HG03575 (cell line): ENCODE results near the gene VAT1L.

Experiments
- ATAC-seq: cut with Tn5 transposase; IDR thresholded peaks from one replicate; pipeline ENCODE4 v1.9.1; 2021; ENCODE audit not compliant: unreplicated experiment, insufficient number of reproducible peaks, low FRiP score; ENCODE audit errors: extremely low read depth

The VAT1L gene

DNA sequence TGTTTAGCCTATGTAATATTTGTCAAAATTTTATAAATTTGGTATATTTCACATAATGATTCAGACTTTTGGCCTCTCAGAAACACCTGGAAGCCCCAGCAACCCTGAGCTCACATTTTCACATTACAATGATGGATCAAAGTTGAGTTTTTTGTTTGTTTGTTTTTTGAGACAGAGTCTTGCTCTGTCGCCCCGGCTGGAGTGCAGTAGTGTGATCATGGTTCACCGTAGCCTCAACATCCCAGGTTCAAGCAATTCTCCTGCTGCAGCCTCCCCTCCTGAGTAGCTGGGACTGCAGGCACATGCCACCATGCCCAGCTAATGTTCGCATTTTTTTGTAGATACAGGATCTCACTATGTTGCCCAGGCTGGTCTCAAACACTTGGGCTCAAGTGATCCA is 10.6 kb upstream of the VAT1L start:
- ATAC-seq = no peak

DNA sequence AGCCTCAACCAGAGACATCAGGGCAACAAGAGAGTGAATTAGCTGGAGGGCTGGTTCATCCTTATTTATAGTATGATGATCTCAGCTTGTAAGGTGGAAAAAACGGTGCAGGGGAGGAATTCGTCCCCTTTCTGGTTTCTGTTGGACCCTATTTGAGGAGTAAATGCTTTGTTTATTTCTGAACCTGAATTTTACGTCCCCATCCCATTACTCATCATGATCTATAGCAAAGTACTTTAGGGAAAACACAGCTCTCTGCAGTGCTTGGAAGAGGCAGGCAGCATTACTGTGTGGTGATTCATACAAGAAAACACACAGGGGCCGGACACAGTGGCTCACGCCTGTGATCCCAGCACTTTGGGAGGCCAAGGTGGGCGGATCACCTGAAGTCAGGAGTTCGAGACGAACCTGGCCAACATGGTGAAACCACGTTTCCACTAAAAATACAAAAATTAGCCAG is 8.0 kb upstream of the VAT1L start:
- no peak for ATAC-seq

DNA sequence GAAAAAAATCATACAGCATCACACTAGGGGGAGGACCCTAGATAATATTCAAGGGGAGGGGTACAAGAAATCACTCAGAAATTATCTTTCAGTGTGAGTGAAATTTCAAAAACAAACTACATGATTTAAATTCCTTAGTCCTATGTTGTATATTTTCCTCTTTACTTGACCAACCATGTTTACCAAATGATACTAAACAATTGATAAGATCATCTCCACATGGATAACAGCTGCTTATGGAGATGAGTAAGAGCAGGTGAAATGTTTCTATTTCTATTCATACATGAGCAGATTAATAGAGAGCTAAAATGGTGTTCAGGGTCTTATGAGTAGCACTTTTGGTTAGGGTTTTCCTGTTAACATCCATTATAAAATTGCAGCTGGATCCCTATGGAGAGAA is 7.3 kb upstream of the VAT1L start:
- ATAC-seq = no peak

DNA sequence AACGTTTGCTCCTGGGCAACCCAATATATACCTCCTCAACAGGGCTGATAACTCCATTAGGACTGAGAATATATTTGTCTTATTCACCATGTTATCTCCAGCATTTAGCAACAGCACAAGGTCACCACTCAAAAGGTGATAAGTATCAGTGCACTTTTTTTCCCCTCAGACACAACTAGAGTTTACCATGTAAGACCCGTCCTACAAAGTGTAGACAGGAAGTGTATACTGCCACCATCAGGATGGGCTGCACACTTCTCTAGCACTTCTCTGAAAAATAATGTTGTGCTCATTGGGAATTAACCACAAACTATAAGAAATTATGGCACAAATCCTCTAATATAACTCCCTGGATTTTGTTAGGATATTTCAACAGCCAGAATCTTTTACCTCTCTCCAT is 5.7 kb upstream of the VAT1L start:
- no peak for ATAC-seq

DNA sequence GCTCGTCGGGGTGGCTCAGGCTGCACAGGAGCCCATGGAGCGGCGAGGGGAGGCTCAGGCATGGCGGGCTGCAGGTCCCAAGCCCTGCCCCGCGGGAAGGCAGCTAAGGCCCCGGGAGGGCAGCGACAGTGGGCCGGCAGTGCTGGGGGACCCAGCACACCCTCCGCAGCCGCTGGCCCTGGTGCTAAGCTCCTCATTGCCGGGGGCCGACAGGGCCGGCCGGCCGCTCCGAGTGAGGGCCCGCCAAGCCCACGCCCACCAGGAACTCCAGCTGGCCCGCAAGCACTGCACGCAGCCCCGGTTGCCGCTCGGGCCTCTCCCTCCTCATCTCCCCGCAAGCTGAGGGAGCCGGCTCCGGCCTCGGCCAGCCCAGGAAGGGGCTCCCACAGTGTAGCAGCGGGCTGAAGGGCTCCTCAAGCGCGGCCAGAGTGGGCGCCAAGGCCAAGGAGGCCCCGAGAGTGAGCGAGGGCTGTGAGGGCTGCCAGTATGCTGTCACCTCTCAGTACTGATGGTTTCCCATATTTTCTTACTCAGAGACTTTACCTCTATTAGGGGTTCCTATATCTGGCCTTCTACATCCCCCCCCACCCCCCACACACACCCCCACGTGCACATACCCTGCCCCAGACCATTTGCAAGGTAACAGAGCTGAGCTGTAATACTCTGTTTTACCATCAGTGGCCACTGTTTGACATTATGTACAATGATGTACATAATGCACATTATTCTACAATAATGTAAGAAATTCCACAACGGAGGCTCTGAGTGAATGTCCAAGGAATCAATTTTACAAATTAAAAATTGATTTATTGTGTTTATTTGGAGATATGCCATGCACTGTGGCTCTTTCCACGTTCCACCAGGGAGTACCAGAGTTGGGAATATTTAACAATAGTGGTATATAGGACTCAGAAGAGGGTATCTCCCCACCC is 3.7 kb upstream of the VAT1L start:
- ATAC-seq = no peak

DNA sequence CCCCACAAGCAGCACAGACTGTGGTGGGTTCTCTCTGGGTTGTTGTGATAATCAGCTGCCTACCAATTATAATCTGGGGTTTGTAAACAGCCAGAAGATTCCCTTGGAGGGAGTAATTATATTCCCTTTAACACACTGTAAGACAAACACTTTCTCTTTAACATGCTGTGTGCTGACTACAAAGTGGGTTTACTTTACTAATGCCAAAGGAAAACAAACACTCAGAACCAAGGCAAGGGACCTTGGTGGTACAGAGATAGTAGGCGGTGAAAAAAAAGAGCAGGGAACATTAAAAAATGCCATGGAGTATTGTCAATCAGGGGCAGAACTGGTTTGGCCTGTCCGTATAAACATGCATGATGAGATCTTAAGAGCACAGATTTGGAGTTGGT is 3.0 kb upstream of the VAT1L start:
- ATAC-seq = no peak

DNA sequence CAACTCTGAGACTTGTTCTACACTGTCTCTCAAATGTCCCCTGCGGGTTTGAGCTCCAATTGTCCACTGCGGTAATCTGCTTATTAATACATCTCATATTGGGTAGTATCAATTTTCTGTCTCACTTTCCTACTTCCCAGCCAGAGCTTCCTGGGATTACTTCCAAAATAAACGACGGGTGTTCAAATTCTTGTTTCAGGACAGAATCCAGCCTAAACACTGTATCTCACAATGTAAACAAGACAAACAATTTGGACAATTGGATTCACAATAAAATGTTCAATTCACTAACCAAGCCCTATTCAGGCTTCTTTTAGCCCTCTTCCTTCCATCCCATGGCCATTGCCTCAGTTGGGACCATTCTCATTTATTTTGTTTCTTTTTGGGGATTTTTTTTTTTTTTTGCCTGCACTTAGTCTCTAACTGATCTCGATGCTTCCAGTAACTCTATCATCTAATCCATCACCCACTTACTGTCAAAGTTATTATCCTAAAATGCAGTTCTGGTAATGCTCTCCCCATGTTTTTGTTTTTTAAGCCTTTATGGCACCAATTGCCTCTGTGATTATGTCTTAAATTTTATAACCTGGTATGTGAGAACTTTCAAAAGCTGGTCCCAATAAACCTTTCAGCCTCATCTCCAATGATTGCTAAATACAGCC is 2.0 kb upstream of the VAT1L start:
- no peak for ATAC-seq

- no peak for ATAC-seq
These were observed 912 bp upstream of the VAT1L start for GRCh38 chr16:77787452-77787851.

DNA sequence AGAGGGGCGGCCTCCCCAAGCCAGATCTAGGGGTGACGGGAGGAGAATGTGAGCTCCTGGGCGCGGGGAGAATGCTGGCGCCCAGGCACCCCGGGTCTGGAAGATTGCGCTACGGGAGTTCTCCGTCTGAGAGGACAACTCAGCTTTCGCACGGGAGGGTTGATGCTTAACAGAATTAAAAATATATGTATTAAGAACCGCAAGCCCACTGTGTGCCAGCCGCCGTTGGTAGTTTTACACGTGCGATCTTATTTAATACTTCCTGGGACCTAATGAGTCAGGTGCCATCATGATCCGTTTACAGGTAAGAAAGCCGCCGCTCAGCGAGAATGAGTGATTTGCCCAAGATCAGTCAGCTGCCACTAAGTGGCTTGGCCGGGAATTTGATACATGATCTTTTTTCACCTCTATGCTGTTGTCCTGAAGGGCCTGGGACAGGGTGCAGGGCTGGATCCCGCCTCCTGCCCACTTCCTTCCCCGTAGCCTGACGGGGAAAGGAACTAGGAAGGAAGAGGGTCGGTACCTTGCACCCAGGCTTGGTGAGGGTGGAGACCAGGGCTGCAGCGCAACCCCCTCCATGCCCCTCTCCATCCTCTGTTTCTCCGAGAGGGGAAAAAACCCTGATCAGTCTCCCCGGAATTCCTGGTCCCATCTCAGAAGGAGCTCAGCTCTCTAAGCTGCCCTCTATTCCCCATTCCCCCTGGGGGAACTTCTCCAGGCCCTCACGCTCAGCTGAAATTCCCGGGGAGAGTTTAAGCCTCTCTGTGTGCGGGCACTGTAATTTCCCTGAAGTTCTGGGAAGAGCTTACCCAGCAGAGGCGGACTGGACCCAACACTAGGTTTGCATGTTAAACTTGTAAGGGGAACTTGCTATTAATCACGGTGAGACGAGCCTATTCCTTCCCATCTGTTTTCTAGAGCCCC is 983 bp downstream of the VAT1L start:
- no peak for ATAC-seq

DNA sequence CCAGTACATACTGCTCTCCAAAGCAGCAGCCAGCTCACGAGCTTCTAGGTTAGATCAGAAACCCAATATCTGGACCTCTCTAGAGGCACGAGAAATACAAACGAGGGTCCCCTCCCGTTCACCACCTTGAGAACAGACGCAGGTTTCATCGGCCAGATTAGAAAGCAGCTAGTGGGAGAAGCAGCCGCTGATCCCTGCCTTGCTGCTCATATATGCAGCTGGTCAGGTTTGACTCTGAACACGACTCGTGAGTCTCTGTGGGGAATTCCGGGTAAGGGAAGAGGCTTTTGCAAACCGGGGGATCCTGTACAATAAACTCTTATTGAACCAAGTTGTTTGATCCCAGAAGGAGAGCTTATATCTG is 1.6 kb downstream of the VAT1L start:
- no peak for ATAC-seq

DNA sequence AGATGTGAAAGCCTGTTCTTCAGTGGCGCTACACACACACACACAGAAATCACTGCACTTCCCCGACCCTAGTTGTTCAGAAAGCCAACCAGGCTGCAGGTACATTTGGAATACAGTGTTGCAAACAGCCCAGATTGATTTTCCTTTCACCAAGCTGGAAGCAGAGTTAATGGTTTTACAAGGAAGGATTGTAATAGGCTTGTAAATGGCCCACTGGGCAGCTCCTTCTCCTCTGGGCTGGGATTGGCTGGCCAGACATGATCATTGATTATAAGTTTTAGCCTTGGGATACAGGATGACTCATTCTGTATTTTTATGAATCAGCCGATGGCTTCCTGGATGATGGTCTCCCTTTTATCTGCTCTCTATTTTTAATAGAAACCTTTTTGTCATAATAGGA is 2.5 kb downstream of the VAT1L start:
- ATAC-seq = no peak

- no peak for ATAC-seq
These were observed 5.1 kb downstream of the VAT1L start for GRCh38 chr16:77793417-77793816.

GRCh38 chr16:77794586-77794985 is 6.2 kb downstream of the VAT1L start:
- ATAC-seq = no peak

- ATAC-seq = no peak
These were observed 13.5 kb downstream of the VAT1L start for GRCh38 chr16:77801817-77802216.

DNA sequence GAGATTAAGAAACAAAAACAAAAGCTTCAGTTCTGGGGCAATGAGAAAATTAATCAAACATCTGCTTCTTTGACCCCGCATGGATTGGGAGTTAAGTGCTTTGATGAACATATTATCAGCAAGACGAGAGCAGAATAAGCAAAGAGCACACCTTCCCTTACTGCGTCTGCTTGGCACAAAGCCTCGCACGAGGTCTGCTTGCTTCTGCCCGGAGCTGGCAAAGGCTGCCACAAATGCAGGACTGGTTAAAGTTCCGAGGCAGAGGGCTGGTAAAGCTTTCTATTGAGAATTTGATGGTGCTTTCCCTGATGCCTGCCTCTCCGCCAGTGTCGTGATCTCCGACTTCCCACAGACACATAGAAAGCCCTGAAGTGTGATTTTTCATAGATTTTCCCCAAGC is 17.0 kb downstream of the VAT1L start:
- ATAC-seq = no peak

DNA sequence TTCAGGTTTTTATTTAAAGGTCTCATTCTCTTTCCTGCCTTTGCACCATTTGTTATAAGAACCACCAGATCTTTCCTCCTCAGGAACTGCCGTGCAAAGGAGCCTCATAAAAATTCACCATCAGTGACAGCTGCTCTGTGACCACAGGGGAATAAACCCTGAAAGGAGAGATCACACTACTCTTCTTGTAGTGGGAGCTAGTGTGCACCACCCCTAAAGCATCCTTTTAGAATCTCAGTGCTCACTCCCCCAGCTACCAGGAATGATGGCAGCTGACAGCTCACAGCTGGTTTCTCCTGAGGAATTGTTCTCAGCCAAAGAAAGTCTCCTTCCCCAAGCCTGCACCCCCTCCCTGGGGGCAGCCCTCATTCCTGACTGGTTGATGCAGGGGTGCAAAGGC is 18.7 kb downstream of the VAT1L start:
- no peak for ATAC-seq

DNA sequence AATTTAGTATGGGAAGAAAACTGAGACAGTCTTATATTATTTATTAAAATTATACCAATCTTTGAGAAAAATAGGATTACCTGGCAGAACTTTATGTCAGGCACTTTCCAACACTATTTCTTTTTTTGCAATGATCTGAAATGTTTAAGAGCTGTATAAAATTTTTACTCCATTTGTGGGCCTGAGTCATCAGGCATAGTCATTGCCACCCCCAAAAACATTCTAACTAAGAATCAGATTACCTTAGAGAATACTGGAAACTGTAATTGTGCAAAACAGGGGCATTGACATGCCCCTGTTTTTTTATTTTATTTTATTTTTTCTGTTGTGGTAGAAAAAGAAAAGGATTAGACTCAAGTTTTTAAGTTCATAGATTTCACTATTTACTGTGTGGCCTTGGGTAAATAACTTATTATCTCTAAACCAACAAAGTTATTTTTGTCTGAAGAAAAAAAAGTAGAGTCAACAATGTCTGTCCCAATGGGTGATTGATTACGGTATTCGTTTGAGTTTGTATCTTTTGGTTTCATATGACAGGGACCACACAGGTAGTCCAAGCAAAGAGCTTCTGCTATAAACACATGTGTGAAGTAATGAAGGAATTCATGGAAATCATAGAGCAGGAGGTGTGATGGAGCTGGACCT is 24.6 kb downstream of the VAT1L start:
- no peak for ATAC-seq

DNA sequence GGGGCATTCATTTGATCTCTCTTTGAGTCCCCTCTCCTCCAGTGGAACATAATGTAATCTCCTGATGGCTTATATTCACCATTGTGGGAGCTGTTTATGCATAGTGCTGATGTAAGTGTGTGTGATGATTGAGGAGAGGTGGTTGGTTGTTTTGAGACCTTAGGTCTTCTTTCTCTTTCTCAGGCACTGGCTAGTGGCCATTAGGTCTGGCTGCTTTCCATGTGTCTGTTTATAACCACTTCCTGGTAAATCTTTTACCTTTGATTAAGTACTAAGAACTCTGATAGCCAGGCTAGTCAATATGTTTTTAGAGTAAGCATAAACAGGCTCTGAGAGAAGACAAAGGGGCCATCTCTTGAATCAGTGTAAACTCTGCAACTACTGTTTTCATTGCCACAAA is 27.9 kb downstream of the VAT1L start:
- ATAC-seq = no peak

GRCh38 chr16:77820340-77820739 is 32.0 kb downstream of the VAT1L start:
- no peak for ATAC-seq
